K562 (cell line): Measurements from ENCODE around the gene MLLT6. TPM values are rescaled to one million over a fixed set of nuclear protein-coding genes. Genes with fewer than 3 reads are reported as not detected.
A peak's percentile ranks its signal among the peaks of the same experiment; 100 is the strongest.

ENCODE experiments used
- ATAC-seq: fragments of 200-7000 bp; cut with Tn5 transposase; 3 replicates; pipeline ENCODE4 v1.9.1; 2020; ENCODE audit warnings: moderate library complexity
- BruUV-seq: library from RNA; stranded (reverse); fragments of 400-500 nt; replicated peaks from 2 replicates; lab custom pipeline; 2021; lab: Mats Ljungman, UMichigan
- CTCF ChIA-PET: fragments of 300-600 bp; formaldehyde crosslinking; extraction: SDS; loops from one replicate; lab custom pipeline; 2021; ENCODE audit warnings: low intra/inter-chr PET ratio; lab: Yijun Ruan, JAX
- POLR2A ChIA-PET: fragments of 300-600, 350-650 bp; sonication (Branson Sonifier 250); formaldehyde crosslinking; extraction: SDS; loops from one replicate; lab custom pipeline; 2021; ENCODE audit warnings: antibody characterized with exemption, inconsistent platforms; lab: Yijun Ruan, JAX
- DNase-seq, 4 experiments: peaks; one replicate each; pipeline versions ENCODE4 v3.0.0 to v3.0.0-alpha.2; 2011 to 2018; ENCODE audit warnings: low spot score in 3 of 4, mixed read lengths in 3 of 4; ENCODE audit errors: extremely low read depth in 1 of 4
- FAIRE-seq: peaks from 2 replicates; lab custom pipeline; 2011; peaks lifted over from hg19 to GRCh38; lab: Jason Lieb, UNC
- H2AFZ ChIP-seq: 2 replicates; pipeline ENCODE4 v1.6.0; 2011; ENCODE audit warnings: low read depth, low read length, control low read depth, inconsistent platforms
- H3K27ac ChIP-seq: fragments of 200-600 bp; 3 replicates; pipeline ENCODE4 v1.8.0; 2011; ENCODE audit warnings: low read depth, mild to moderate bottlenecking, control low read depth, inconsistent platforms, low read length, moderate library complexity, mixed read lengths; ENCODE audit errors: extremely low read depth
- H3K27me3 ChIP-seq, 2 experiments: fragments of 300-600 bp in 1 of 2; 2 replicates in 1 of 2; 3 replicates in 1 of 2; pipeline versions ENCODE4 v1.6.0 to v1.8.0; 2011; ENCODE audit warnings: inconsistent platforms in 2 of 2, low read length in 2 of 2, mild to moderate bottlenecking in 1 of 2, mixed read lengths in 1 of 2, moderate library complexity in 1 of 2; ENCODE audit not compliant: control insufficient read depth in 2 of 2, insufficient read depth in 2 of 2
- H3K36me3 ChIP-seq: fragments of 300-600 bp; 3 replicates; pipeline ENCODE4 v1.8.0; 2011; ENCODE audit warnings: mild to moderate bottlenecking, low read length, inconsistent platforms; ENCODE audit not compliant: control insufficient read depth, insufficient read depth
- H3K4me1 ChIP-seq, 2 experiments: fragments of 200-600 bp in 1 of 2; replicated peaks in 1 of 2; 2 replicates in 1 of 2; 3 replicates in 1 of 2; pipeline versions ENCODE4 v1.5.1 to v1.8.0; 2011; ENCODE audit warnings: inconsistent platforms in 2 of 2, low read length in 2 of 2, mild to moderate bottlenecking in 1 of 2, mixed read lengths in 1 of 2, moderate library complexity in 1 of 2; ENCODE audit not compliant: control insufficient read depth in 2 of 2, insufficient read depth in 2 of 2
- H3K4me2 ChIP-seq: 2 replicates; pipeline ENCODE4 v1.6.1; 2011; ENCODE audit warnings: low read length, control low read depth, inconsistent platforms, mixed read lengths; ENCODE audit not compliant: insufficient read depth
- H3K4me3 ChIP-seq: fragments of 200-600 bp; sonication (generic), shearing (Covaris generic); 2 replicates; pipeline ENCODE4 v1.5.1; 2016; ENCODE audit warnings: control low read depth, inconsistent platforms
- H3K79me2 ChIP-seq: fragments of 200-600 bp; 3 replicates; pipeline ENCODE4 v1.8.0; 2011; ENCODE audit warnings: low read length, inconsistent platforms; ENCODE audit not compliant: control insufficient read depth, insufficient read depth
- H3K9ac ChIP-seq, 2 experiments: 2 replicates each; pipeline versions ENCODE4 v1.6.0 to v1.6.1; 2011; ENCODE audit warnings: low read depth in 2 of 2, low read length in 2 of 2, control low read depth in 1 of 2, inconsistent platforms in 1 of 2, mild to moderate bottlenecking in 1 of 2, mixed read lengths in 1 of 2; ENCODE audit not compliant: insufficient read depth in 1 of 2
- H3K9me1 ChIP-seq: one replicate; pipeline ENCODE4 v1.6.0; 2011; ENCODE audit warnings: inconsistent platforms, mild to moderate bottlenecking, low read length, moderate library complexity; ENCODE audit not compliant: control insufficient read depth, insufficient read depth
- H3K9me3 ChIP-seq: replicated peaks from 2 replicates; pipeline ENCODE4 v1.5.1; 2011; ENCODE audit warnings: low read depth, low read length, inconsistent platforms; ENCODE audit not compliant: control insufficient read depth, insufficient read depth
- H4K20me1 ChIP-seq: replicated peaks from 2 replicates; pipeline ENCODE4 v1.6.1; 2011; ENCODE audit warnings: low read length, inconsistent platforms, mixed read lengths; ENCODE audit not compliant: control insufficient read depth, insufficient read depth
- ERF ChIP-seq: fragments of 450-650 bp; formaldehyde crosslinking; IDR thresholded peaks from 2 replicates; pipeline ENCODE4 v1.4.0; 2020; ENCODE audit warnings: mild to moderate bottlenecking, mixed read lengths
- GABPB1 ChIP-seq: sonication (generic); formaldehyde crosslinking; IDR thresholded peaks from 2 replicates; pipeline ENCODE4 v1.8.0; 2022; ENCODE audit warnings: mild to moderate bottlenecking, missing genetic modification reagents
- GATAD2B ChIP-seq: fragments of 450-650 bp; IDR thresholded peaks from 2 replicates; pipeline ENCODE4 v1.6.1; 2017; ENCODE audit warnings: mild to moderate bottlenecking, borderline replicate concordance
- HSF4 ChIP-seq: fragments of 250-450 bp; sonication (Bioruptor Pico); IDR thresholded peaks from 2 replicates; pipeline ENCODE4 v2.1.2; 2022; ENCODE audit warnings: mild to moderate bottlenecking, moderate library complexity, borderline replicate concordance
- ILF3 ChIP-seq: fragments of 450-650 bp; IDR thresholded peaks from 2 replicates; pipeline ENCODE4 v1.6.1; 2018; ENCODE audit warnings: antibody characterized with exemption, mild to moderate bottlenecking, moderate library complexity, borderline replicate concordance
- KLF13 ChIP-seq: fragments of 450-650 bp; IDR thresholded peaks from 2 replicates; pipeline ENCODE4 v1.6.1; 2016; ENCODE audit warnings: missing genetic modification characterization, low read depth, mild to moderate bottlenecking, missing compliant biosample characterization, moderate library complexity, borderline replicate concordance
- LEF1 ChIP-seq: fragments of 450-650 bp; IDR thresholded peaks from 2 replicates; pipeline ENCODE4 v1.6.1; 2016; ENCODE audit warnings: mild to moderate bottlenecking
- PHB2 ChIP-seq: fragments of 450-650 bp; IDR thresholded peaks from 2 replicates; pipeline ENCODE4 v1.6.1; 2017; ENCODE audit warnings: low read depth
- RBBP5 ChIP-seq: fragments of 200-600 bp; sonication (generic); IDR thresholded peaks from 2 replicates; pipeline ENCODE4 v1.6.1; 2012; ENCODE audit warnings: borderline replicate concordance, mild to moderate bottlenecking, low read length, control low read depth, inconsistent platforms; ENCODE audit not compliant: insufficient read depth, poor library complexity, severe bottlenecking
- WGBS: fragments of 100-300 bp; shearing (Covaris generic); methylation state at CpG from one replicate; pipeline ENCODE4 v1.1.6; 2016; ENCODE audit warnings: low coverage, mixed read lengths; ENCODE audit not compliant: insufficient coverage; ENCODE audit errors: missing lambda C conversion rate; 5-methylcytosine and 5-hydroxymethylcytosine counted together
- in situ Hi-C: fragments of 300-500 bp; cut with MboI; formaldehyde crosslinking; loops from 4 replicates; pipeline ENCODE4 v1.15.0; 2018; ENCODE audit warnings: inconsistent platforms, mixed read lengths
- intact Hi-C: fragments of 100-400 bp; cut with micrococcal nuclease; formaldehyde crosslinking; loops from 2 replicates; pipeline ENCODE4 v1.14.2; 2022
- polyA plus RNA-seq, 8 experiments: library from polyadenylated mRNA; depleted of rRNA in 4 of 8; stranded (reverse) in 5 of 8; unstranded in 3 of 8; fragments of >200 nt; fragmentation: Nextera tagmentation in 2 of 8; fragmentation: Illumina TruSeq in 1 of 8; extraction: Ambion mirVana in 2 of 8; extraction: Trizol in 1 of 8; gene quantifications; 2 replicates each; pipeline versions ENCODE4 v1.2.1 to v1.2.3, GENCODE V29; 2011 to 2014; ENCODE audit warnings: inconsistent platforms in 1 of 8, missing spikeins in 1 of 8
- total RNA-seq, 7 experiments: library from RNA; depleted of rRNA in 6 of 7; stranded (reverse); fragments of >200 nt in 6 of 7; fragmentation: Illumina TruSeq in 2 of 7; extraction: Trizol in 2 of 7; gene quantifications; 2 replicates each; pipeline versions ENCODE4 v1.2.1 to v1.2.3, GENCODE V29; 2011 to 2021; ENCODE audit warnings: low replicate concordance in 1 of 7
- TF ChIP-seq, protein P1 (sequence below): fragments of 200-400 bp; formaldehyde crosslinking; IDR thresholded peaks from 2 replicates; pipeline ENCODE4 v1.6.1; 2017; ENCODE audit warnings: mild to moderate bottlenecking, low read depth, low read length, moderate library complexity
- TF ChIP-seq, protein P2 (sequence below): fragments of 450-650 bp; IDR thresholded peaks from 2 replicates; pipeline ENCODE4 v1.6.1; 2016; ENCODE audit warnings: low read depth

The MLLT6 gene
- total and polyA plus RNA-seq, 9 of the 15 experiments (the other 6 are each of a cell fraction or from before 2014, with no cell fraction given), result 3.1 to 71.7 (median 30.0) TPM

DNA sequence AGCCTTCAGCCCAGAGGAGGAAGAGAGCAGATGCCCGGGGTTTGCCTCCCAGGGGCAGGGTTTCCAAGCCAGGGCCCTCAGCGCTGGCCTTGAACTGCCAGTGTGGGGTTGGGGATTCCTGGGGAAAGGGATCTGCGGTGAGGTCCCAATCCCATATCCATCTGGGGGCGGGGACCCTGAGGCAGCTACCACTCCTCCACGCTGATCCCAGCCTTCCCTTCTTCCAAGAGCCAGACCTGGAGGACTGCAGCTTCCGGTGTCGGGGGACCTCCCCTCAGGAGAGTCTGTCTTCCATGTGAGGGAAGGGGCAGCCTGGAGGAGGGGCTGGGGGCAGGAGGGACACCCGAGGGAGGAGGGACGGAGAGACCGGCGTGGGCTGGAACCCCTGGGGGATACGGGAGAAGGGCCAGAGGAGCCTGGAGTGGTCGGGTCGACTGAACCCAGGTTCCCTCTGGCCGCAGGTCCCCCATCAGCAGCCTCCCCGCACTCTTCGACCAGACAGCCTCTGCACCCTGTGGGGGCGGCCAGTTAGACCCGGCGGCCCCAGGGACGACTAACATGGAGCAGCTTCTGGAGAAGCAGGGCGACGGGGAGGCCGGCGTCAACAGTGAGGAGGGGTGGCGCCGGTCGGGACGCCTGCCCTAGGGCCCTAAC lies 14.3 kb downstream of the MLLT6 start:
- no peaks in the 10 kb centered on the region for H3K9me3 ChIP-seq
- H3K27me3 ChIP-seq, result no peaks in the 10 kb centered on the region
- H3K4me2 ChIP-seq, result peak overlapping the region; percentile 76
- BruUV-seq, result no TSS peak
- ChIA-PET POLR2A (interaction anchor here (0.6 to 3.1 kb wide), 8 partner anchors 9 to 68 kb away, joined by 3 to 30 read pairs (median 4); partner anchors contain the start of gene MLLT6), CTCF (no interaction called here)
- peak overlapping the region; percentile 56 for H3K27ac ChIP-seq
- peaks cover 20 to 41% of the 10 kb centered on the region in 2 experiments for H3K4me1 ChIP-seq
- no peak overlapping the region; the same call in 1 of the 2 replicates for H3K4me3 ChIP-seq
- intact Hi-C loops, result no loop called here
- WGBS, result 34% methylated on average over 13 of the region's 29 CpGs
- 0 out of 2 replicates have a peak overlapping the region, but pooled peaks have one; percentile 40 for H2AFZ ChIP-seq
- no peak for FAIRE-seq
- peaks cover 10% of the 10 kb centered on the region for H3K9me1 ChIP-seq
- peak overlapping the region; percentile 53 to 75 for H3K9ac ChIP-seq
- no peak for DNase-seq
- in situ Hi-C loops, result no loop called here
- H3K79me2 ChIP-seq, result no peaks in the 10 kb centered on the region
- no peaks in the 10 kb centered on the region for H4K20me1 ChIP-seq
- peaks cover 58% of the 10 kb centered on the region for H3K36me3 ChIP-seq
- peak; percentile 3 for ATAC-seq
- TF ChIP-seq GATAD2B (no peak), PHB2 (no peak), KLF13 (tag) (no peak), ERF (CRISPR knock-in tag) (no peak), HSF4 (CRISPR knock-in tag) (no peak), RBBP5 (no peak), GABPB1 (CRISPR knock-in tag) (no peak), ILF3 (no peak), LEF1 (no peak)
- TF ChIP-seq, protein P1, sequence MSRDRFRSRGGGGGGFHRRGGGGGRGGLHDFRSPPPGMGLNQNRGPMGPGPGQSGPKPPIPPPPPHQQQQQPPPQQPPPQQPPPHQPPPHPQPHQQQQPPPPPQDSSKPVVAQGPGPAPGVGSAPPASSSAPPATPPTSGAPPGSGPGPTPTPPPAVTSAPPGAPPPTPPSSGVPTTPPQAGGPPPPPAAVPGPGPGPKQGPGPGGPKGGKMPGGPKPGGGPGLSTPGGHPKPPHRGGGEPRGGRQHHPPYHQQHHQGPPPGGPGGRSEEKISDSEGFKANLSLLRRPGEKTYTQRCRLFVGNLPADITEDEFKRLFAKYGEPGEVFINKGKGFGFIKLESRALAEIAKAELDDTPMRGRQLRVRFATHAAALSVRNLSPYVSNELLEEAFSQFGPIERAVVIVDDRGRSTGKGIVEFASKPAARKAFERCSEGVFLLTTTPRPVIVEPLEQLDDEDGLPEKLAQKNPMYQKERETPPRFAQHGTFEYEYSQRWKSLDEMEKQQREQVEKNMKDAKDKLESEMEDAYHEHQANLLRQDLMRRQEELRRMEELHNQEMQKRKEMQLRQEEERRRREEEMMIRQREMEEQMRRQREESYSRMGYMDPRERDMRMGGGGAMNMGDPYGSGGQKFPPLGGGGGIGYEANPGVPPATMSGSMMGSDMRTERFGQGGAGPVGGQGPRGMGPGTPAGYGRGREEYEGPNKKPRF, result no peak
- TF ChIP-seq, protein P2, sequence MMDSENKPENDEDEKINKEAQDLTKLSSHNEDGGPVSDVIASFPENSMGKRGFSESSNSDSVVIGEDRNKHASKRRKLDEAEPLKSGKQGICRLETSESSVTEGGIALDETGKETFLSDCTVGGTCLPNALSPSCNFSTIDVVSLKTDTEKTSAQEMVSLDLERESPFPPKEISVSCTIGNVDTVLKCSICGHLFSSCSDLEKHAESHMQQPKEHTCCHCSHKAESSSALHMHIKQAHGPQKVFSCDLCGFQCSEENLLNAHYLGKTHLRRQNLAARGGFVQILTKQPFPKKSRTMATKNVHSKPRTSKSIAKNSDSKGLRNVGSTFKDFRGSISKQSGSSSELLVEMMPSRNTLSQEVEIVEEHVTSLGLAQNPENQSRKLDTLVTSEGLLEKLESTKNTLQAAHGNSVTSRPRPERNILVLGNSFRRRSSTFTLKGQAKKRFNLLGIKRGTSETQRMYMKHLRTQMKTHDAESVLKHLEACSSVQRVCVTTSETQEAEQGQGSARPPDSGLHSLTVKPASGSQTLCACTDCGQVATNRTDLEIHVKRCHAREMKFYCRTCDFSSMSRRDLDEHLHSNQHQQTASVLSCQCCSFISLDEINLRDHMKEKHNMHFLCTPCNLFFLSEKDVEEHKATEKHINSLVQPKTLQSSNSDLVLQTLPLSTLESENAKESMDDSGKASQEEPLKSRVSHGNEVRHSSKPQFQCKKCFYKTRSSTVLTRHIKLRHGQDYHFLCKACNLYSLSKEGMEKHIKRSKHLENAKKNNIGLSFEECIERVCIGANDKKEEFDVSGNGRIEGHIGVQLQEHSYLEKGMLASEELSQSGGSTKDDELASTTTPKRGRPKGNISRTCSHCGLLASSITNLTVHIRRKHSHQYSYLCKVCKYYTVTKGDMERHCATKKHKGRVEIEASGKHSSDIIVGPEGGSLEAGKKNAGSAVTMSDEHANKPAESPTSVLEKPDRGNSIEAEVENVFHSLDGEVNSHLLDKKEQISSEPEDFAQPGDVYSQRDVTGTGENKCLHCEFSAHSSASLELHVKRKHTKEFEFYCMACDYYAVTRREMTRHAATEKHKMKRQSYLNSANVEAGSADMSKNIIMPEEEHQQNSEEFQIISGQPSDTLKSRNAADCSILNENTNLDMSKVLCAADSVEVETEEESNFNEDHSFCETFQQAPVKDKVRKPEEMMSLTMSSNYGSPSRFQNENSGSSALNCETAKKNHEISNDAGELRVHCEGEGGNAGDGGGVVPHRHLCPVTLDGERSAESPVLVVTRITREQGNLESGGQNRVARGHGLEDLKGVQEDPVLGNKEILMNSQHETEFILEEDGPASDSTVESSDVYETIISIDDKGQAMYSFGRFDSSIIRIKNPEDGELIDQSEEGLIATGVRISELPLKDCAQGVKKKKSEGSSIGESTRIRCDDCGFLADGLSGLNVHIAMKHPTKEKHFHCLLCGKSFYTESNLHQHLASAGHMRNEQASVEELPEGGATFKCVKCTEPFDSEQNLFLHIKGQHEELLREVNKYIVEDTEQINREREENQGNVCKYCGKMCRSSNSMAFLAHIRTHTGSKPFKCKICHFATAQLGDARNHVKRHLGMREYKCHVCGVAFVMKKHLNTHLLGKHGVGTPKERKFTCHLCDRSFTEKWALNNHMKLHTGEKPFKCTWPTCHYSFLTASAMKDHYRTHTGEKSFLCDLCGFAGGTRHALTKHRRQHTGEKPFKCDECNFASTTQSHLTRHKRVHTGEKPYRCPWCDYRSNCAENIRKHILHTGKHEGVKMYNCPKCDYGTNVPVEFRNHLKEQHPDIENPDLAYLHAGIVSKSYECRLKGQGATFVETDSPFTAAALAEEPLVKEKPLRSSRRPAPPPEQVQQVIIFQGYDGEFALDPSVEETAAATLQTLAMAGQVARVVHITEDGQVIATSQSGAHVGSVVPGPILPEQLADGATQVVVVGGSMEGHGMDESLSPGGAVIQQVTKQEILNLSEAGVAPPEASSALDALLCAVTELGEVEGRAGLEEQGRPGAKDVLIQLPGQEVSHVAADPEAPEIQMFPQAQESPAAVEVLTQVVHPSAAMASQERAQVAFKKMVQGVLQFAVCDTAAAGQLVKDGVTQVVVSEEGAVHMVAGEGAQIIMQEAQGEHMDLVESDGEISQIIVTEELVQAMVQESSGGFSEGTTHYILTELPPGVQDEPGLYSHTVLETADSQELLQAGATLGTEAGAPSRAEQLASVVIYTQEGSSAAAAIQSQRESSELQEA, result no peak
